HG02678 (cell line): ENCODE data around the gene ATP8B2.
A peak's percentile ranks its signal among the peaks of the same experiment; 100 is the strongest.
"Not testable (repeated sequence)": the region's sequence is repeated elsewhere in the genome, so short reads cannot be mapped to it uniquely, and the experiment has no call there.

ENCODE experiments used
- ATAC-seq: cut with Tn5 transposase; IDR thresholded peaks from one replicate; pipeline ENCODE4 v1.9.1; 2021; ENCODE audit warnings: mild to moderate bottlenecking, moderate library complexity; ENCODE audit not compliant: unreplicated experiment

ATP8B2 gene

DNA sequence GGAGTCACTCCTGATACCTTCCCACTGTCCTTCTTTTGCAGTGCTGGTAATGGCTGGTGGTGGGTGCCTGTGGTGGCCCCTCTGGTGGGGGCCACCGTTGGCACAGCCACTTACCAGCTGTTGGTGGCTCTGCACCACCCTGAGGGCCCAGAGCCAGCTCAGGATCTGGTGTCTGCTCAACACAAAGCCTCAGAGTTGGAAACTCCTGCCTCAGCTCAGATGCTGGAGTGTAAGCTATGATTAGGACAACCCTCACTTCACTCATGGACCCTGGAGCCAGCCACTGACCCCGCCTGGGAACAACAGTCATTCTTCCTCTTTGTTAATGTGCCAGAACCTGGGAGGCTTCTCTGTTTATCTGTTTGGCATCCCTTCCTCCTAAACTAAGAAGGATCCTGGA lies 1.1 kb upstream of the ATP8B2 start:
- ATAC-seq: no peak

GRCh38 chr1:154325583-154326545 lies 539 bp downstream of the ATP8B2 start:
- no peak for ATAC-seq

GRCh38 chr1:154326546-154327465 lies 1.5 kb downstream of the ATP8B2 start:
- no peak for ATAC-seq

- ATAC-seq: no peak
Measured at GRCh38 chr1:154327466-154328317, 2.4 kb downstream of the ATP8B2 start.

DNA sequence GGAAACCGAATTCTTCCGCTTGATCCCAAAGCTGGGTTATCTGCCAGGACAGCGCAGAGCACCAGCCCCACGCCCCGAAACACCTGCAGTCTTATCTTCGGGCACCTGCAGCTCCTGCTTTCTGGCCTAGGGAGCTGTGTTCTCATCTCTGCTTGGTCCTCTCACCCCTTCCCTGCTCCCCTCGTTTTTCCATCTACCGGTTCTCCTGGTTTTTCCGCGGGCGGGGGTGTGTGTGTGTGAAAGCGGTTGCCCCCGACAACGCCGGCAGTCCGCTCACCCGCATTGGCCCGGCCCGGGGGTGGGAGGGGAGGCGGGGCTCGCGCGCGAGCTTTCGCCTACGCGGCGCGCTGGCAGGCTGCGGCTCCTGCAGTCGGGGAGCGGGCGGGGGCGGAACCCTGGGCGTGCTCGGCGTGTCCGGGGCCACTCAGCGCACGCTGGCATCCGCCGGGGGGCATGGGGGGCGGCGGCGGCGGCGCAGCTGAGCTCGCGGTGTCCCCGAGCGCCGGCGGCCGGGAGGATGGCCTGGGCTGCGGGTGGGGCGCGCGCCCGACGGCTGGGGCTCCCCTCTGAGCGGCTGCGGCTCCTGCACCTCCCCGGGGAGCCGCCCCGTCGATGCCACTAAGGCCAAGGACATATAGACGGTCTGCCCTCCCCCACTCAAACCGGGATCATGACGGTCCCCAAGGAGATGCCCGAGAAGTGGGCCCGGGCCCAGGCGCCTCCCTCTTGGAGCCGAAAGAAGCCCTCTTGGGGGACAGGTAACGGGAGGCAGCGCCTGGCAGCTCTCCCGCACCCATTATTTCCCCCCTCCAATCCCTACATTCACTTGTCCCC lies 3.2 kb downstream of the ATP8B2 start:
- peak; percentile 48 for ATAC-seq

GRCh38 chr1:154329152-154329521 lies 3.8 kb downstream of the ATP8B2 start:
- no peak for ATAC-seq

GRCh38 chr1:154329551-154330131 lies 4.3 kb downstream of the ATP8B2 start:
- no peak for ATAC-seq

DNA sequence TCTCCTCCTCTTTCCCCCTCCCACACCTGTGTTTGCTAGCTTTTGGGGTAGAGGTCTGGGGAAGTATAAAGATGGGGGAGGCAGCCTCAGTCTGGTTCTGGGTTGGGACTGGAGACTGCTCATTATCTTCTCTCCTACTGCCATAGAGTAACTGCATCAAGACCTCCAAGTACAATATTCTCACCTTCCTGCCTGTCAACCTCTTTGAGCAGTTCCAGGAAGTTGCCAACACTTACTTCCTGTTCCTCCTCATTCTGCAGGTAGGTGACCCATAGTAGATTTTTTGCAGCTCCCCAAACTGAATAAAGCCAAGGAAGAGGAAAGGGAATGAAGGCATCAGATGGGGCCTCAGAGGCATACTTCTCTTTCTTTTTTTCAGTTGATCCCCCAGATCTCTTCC lies 5.3 kb downstream of the ATP8B2 start:
- ATAC-seq: no peak

DNA sequence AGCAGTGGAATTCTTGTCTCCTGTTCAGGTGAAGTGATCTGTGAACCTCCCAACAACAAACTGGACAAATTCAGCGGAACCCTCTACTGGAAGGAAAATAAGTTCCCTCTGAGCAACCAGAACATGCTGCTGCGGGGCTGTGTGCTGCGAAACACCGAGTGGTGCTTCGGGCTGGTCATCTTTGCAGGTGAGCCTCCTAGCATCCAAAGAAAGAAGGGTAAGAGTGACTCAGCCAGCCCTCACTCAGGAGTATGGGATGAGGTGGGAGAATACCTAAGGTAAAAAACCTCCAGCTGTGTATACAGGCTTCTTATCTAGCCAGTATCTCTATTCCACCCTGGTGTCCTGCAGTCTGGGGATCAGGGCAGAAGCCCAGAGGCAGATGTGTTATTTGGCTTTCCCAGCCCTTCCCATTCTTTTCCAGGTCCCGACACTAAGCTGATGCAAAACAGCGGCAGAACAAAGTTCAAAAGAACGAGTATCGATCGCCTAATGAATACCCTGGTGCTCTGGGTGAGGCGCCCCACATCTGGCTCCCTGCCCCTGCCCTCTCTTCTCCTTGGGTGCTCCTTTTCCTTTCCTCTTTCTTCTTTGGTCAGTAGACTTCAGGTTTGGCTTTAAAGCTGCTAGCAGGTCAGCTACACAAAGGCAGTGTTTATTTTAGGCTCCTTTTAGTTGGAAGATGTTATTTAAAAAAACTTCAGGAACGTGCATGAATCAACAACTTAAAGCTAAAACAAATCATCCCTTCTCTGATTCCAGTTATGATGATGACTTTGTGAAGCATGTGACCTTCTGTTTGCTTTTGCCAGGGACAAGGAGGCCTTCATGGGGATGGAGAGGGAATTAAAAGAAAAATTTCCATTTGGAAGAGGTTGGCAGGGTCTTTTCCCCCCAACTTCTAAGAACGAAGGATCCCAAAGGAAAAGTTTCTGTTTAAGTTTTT lies 9.0 kb downstream of the ATP8B2 start:
- ATAC-seq: no peak

- ATAC-seq: peak; percentile 62
Measured at GRCh38 chr1:154335025-154335714, 9.8 kb downstream of the ATP8B2 start.

- no peak for ATAC-seq
Measured at GRCh38 chr1:154337253-154337894, 12.0 kb downstream of the ATP8B2 start.

DNA sequence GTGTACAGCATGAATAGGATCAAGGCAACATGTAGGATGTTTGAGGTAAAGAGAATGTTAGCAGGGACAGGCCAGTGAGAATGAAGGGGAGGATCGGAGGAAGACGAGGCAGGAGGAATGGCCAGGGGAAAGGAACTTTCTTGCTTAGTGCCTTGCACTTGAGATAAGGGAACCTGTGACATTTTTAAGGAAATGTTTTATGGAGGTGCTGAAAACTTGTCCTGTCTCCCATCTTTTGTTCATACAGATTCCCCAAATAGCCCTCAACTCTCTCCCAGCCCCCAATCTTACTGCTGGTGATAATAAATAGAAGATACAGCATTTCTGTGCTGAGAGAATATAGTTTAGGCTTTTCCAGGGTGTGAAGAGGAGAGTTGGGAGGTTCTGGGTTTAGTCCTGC lies 13.6 kb downstream of the ATP8B2 start:
- no peak for ATAC-seq

DNA sequence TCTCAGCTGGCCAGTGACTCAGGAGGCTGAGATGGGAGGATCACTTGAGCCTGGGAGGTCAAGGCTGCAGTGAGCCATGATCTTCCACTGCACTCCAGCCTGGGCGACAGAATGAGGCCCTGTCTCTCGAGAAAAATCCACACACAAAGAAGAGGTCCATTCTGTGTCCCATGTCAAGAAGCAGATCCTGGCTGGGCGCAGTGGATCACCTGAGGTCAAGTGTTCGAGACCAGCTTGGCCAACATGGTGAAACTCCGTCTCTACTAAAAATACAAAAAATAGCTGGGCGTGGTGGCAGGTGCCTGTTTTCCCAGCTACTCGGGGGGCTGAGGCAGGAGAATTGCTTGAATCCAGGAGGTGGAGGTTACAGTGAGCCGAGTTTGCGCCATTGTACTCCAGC lies 16.0 kb downstream of the ATP8B2 start:
- not testable (repeated sequence) for ATAC-seq

GRCh38 chr1:154342132-154342531 lies 16.8 kb downstream of the ATP8B2 start:
- no peak for ATAC-seq

- no peak for ATAC-seq
Measured at GRCh38 chr1:154342836-154343472, 17.6 kb downstream of the ATP8B2 start.

DNA sequence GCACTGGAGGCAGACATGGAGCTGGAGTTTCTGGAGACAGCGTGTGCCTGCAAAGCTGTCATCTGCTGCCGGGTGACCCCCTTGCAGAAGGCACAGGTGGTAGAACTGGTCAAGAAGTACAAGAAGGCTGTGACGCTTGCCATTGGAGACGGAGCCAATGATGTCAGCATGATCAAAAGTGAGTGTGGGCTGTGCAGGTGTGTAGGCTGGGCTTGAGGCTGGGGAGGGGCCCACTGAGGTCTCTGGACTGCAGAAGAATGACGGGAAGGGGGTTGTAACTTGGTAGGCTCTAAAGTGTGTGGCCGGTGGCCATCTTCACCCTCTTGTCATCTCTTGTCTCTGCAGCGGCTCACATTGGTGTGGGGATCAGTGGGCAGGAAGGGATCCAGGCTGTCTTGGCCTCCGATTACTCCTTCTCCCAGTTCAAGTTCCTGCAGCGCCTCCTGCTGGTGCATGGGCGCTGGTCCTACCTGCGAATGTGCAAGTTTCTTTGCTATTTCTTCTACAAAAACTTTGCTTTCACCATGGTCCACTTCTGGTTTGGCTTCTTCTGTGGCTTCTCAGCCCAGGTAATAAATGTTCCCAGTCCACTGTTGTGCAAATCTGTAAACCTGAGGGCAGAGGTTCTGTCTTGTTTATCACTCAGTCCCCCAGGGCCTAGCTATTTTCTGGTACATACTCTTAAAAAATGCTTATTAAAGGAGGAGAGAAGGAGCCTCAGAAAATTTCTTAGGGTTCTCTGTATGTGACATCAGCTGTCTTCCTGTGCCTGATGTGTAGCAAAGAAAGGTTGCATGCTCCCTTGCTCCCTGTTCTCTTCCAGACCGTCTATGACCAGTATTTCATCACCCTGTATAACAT lies 19.9 kb downstream of the ATP8B2 start:
- ATAC-seq: no peak
